ENCODE measurements around the gene INSL3. TPM values are rescaled to one million over a fixed set of nuclear protein-coding genes. Genes with fewer than 3 reads are reported as not detected.

INSL3 gene
- total and polyA plus RNA-seq, 4 donors, result 1.5 TPM; not detected in 3

DNA sequence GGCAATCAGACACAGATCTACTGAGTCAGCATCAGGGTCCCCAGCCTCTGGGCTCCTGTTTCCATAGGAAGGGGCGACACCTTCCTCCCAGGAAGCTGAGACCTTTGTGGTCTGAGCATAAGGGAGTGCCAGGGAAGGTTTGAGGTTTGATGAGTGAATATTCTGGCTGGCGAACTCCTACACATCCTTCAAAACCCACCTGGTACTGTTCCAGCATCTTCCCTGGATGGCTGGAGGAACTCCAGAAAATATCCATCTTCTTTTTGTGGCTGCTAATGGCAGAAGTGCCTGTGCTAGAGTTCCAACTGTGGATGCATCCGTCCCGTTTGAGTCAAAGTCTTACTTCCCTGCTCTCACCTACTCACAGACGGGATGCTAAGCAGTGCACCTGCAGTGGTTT, 9.2 kb downstream of the INSL3 start:
- DNase-seq (no peak), ATAC-seq (ENCODE audit: insufficient read depth, low FRiP score) (no peak)
- no peaks in the 10 kb centered on the region for H3K4me1 ChIP-seq (ENCODE audit: control insufficient read depth in 5 of 5, insufficient read depth in 5 of 5, low read length in 5 of 5)
- no peaks in the 10 kb centered on the region for H3K36me3 ChIP-seq (ENCODE audit: control insufficient read depth in 4 of 4, insufficient read depth in 4 of 4, low read length in 4 of 4)
- peaks cover 0 to 11% (median 0%) of the 10 kb centered on the region in 4 donors for H3K9me3 ChIP-seq (ENCODE audit: control insufficient read depth in 4 of 4, insufficient read depth in 3 of 4, low read length in 3 of 4)
- H3K4me3 ChIP-seq, result no peak overlapping the region
- TF ChIP-seq, protein P1, sequence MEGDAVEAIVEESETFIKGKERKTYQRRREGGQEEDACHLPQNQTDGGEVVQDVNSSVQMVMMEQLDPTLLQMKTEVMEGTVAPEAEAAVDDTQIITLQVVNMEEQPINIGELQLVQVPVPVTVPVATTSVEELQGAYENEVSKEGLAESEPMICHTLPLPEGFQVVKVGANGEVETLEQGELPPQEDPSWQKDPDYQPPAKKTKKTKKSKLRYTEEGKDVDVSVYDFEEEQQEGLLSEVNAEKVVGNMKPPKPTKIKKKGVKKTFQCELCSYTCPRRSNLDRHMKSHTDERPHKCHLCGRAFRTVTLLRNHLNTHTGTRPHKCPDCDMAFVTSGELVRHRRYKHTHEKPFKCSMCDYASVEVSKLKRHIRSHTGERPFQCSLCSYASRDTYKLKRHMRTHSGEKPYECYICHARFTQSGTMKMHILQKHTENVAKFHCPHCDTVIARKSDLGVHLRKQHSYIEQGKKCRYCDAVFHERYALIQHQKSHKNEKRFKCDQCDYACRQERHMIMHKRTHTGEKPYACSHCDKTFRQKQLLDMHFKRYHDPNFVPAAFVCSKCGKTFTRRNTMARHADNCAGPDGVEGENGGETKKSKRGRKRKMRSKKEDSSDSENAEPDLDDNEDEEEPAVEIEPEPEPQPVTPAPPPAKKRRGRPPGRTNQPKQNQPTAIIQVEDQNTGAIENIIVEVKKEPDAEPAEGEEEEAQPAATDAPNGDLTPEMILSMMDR (IDR thresholded peaks at IDR 0.05; ENCODE audit: control extremely low read depth, extremely low read depth), result no peak
- H3K9ac ChIP-seq (ENCODE audit: insufficient read depth in 1 of 2, low read length in 2 of 2), result no peak overlapping the region
- H3K27ac ChIP-seq (ENCODE audit: low read depth in 1 of 2, low read length in 1 of 2), result no peak overlapping the region
- peaks cover 0 to 5% (median 0%) of the 10 kb centered on the region in 3 donors for H3K27me3 ChIP-seq (ENCODE audit: control insufficient read depth in 3 of 3, insufficient read depth in 3 of 3, low read length in 2 of 3)
- 67 to 86% methylated on average over 5 of the region's 5 CpGs for WGBS, 2 donors

DNA sequence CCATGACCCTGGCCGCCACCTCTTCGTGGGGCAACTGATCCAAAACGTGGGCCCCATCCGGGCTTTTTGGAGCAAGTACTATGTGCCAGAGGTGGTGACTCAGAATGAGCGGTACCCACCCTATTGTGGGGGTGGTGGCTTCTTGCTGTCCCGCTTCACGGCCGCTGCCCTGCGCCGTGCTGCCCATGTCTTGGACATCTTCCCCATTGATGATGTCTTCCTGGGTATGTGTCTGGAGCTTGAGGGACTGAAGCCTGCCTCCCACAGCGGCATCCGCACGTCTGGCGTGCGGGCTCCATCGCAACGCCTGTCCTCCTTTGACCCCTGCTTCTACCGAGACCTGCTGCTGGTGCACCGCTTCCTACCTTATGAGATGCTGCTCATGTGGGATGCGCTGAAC, 9.6 kb downstream of the INSL3 start:
- H3K27me3 ChIP-seq (ENCODE audit: control insufficient read depth in 3 of 3, insufficient read depth in 3 of 3, low read length in 2 of 3), result peaks cover 0 to 5% (median 0%) of the 10 kb centered on the region in 3 donors
- H3K36me3 ChIP-seq (ENCODE audit: control insufficient read depth in 4 of 4, insufficient read depth in 4 of 4, low read length in 4 of 4), result no peaks in the 10 kb centered on the region
- TF ChIP-seq, protein P1 (IDR thresholded peaks at IDR 0.05; ENCODE audit: control extremely low read depth, extremely low read depth), result no peak
- no peak overlapping the region for H3K27ac ChIP-seq (ENCODE audit: low read depth in 1 of 2, low read length in 1 of 2)
- no peak overlapping the region for H3K9ac ChIP-seq (ENCODE audit: insufficient read depth in 1 of 2, low read length in 2 of 2)
- no peak for ATAC-seq (ENCODE audit: insufficient read depth, low FRiP score)
- no peak for DNase-seq
- peaks cover 0 to 11% (median 0%) of the 10 kb centered on the region in 4 donors for H3K9me3 ChIP-seq (ENCODE audit: control insufficient read depth in 4 of 4, insufficient read depth in 3 of 4, low read length in 3 of 4)
- no peaks in the 10 kb centered on the region for H3K4me1 ChIP-seq (ENCODE audit: control insufficient read depth in 5 of 5, insufficient read depth in 5 of 5, low read length in 5 of 5)
- H3K4me3 ChIP-seq, result no peak overlapping the region
- 89 to 92% methylated on average over 20 of the region's 20 CpGs for WGBS, 2 donors

- no peaks in the 10 kb centered on the region for H3K4me1 ChIP-seq (ENCODE audit: control insufficient read depth in 5 of 5, insufficient read depth in 5 of 5, low read length in 5 of 5)
- ATAC-seq (ENCODE audit: insufficient read depth, low FRiP score) (no peak), DNase-seq (no peak)
- WGBS, 2 donors, result 96 to 99% methylated on average over 2 of the region's 2 CpGs
- H3K27ac ChIP-seq (ENCODE audit: low read depth in 1 of 2, low read length in 1 of 2), result no peak overlapping the region
- H3K9me3 ChIP-seq (ENCODE audit: control insufficient read depth in 4 of 4, insufficient read depth in 3 of 4, low read length in 3 of 4), result peaks cover 0 to 11% (median 0%) of the 10 kb centered on the region in 4 donors
- H3K9ac ChIP-seq (ENCODE audit: insufficient read depth in 1 of 2, low read length in 2 of 2), result no peak overlapping the region
- H3K27me3 ChIP-seq (ENCODE audit: control insufficient read depth in 3 of 3, insufficient read depth in 3 of 3, low read length in 2 of 3), result peaks cover 0 to 5% (median 0%) of the 10 kb centered on the region in 3 donors
- H3K36me3 ChIP-seq (ENCODE audit: control insufficient read depth in 4 of 4, insufficient read depth in 4 of 4, low read length in 4 of 4), result no peaks in the 10 kb centered on the region
- H3K4me3 ChIP-seq, result no peak overlapping the region
- TF ChIP-seq, protein P1 (IDR thresholded peaks at IDR 0.05; ENCODE audit: control extremely low read depth, extremely low read depth), result no peak
Measured at GRCh38 chr19:17811103-17811502, 10.2 kb downstream of the INSL3 start.

DNA sequence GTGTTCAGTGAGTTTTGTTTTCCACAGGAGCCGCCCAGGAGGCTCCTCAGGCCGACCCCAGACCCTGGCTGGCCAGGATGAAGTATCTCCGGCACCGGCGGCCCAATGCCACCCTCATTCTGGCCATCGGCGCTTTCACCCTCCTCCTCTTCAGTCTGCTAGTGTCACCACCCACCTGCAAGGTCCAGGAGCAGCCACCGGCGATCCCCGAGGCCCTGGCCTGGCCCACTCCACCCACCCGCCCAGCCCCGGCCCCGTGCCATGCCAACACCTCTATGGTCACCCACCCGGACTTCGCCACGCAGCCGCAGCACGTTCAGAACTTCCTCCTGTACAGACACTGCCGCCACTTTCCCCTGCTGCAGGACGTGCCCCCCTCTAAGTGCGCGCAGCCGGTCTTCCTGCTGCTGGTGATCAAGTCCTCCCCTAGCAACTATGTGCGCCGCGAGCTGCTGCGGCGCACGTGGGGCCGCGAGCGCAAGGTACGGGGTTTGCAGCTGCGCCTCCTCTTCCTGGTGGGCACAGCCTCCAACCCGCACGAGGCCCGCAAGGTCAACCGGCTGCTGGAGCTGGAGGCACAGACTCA, 13.5 kb downstream of the INSL3 start:
- H3K9ac ChIP-seq (ENCODE audit: insufficient read depth in 1 of 2, low read length in 2 of 2), result no peak overlapping the region
- H3K36me3 ChIP-seq (ENCODE audit: control insufficient read depth in 4 of 4, insufficient read depth in 4 of 4, low read length in 4 of 4), result no peaks in the 10 kb centered on the region
- 49 to 51% methylated on average over 35 to 38 of the region's 38 CpGs for WGBS, 2 donors
- no peaks in the 10 kb centered on the region for H3K4me1 ChIP-seq (ENCODE audit: control insufficient read depth in 5 of 5, insufficient read depth in 5 of 5, low read length in 5 of 5)
- no peak overlapping the region for H3K27ac ChIP-seq (ENCODE audit: low read depth in 1 of 2, low read length in 1 of 2)
- no peak for DNase-seq
- peaks cover 0 to 8% (median 0%) of the 10 kb centered on the region in 4 donors for H3K9me3 ChIP-seq (ENCODE audit: control insufficient read depth in 4 of 4, insufficient read depth in 3 of 4, low read length in 3 of 4)
- H3K4me3 ChIP-seq, result no peak overlapping the region
- peaks cover 0 to 5% (median 0%) of the 10 kb centered on the region in 3 donors for H3K27me3 ChIP-seq (ENCODE audit: control insufficient read depth in 3 of 3, insufficient read depth in 3 of 3, low read length in 2 of 3)
- ATAC-seq (ENCODE audit: insufficient read depth, low FRiP score), result no peak
- TF ChIP-seq, protein P1 (IDR thresholded peaks at IDR 0.05; ENCODE audit: control extremely low read depth, extremely low read depth), result no peak
